Renal cortex interstitium (tissue), 11 donors: ENCODE results near the gene TMEM40. TPM values are rescaled to one million over a fixed set of nuclear protein-coding genes. Genes with fewer than 3 reads are reported as not detected.
"Not testable (repeated sequence)": the region's sequence is repeated elsewhere in the genome, so short reads cannot be mapped to it uniquely, and the experiment has no call there.

Experiments
- DNase-seq, 11 donors: peaks; one replicate each; pipeline ENCODE4 v3.0.0-alpha.2; 2013; ENCODE audit warnings: low read depth in 9 of 11, low spot score in 4 of 11; ENCODE audit errors: extremely low read depth in 1 of 11
- polyA plus RNA-seq, 3 donors: library from polyadenylated mRNA; unstranded; fragments of 120-200 nt; gene quantifications; one replicate each; pipeline ENCODE4 v1.2.1, GENCODE V29; 2013; ENCODE audit not compliant: insufficient read length in 3 of 3

TMEM40 gene
- polyA plus RNA-seq, 3 donors = 1.3 to 1.8 (median 1.8) TPM

GRCh38 chr3:12785096-12785495, 26.0 kb upstream of the TMEM40 start:
- DNase-seq = no peak

GRCh38 chr3:12782172-12782815, 23.2 kb upstream of the TMEM40 start:
- DNase-seq = no peak

- no peak for DNase-seq
Observed at GRCh38 chr3:12780751-12781150, 21.7 kb upstream of the TMEM40 start.

- DNase-seq = no peak
Observed at GRCh38 chr3:12777171-12777570, 18.1 kb upstream of the TMEM40 start.

GRCh38 chr3:12775970-12776369, 16.9 kb upstream of the TMEM40 start:
- not testable (repeated sequence) for DNase-seq

GRCh38 chr3:12775226-12775625, 16.2 kb upstream of the TMEM40 start:
- no peak for DNase-seq

GRCh38 chr3:12774619-12775018, 15.6 kb upstream of the TMEM40 start:
- DNase-seq = no peak

GRCh38 chr3:12773710-12774086, 14.6 kb upstream of the TMEM40 start:
- DNase-seq = no peak

- no peak for DNase-seq
Observed at GRCh38 chr3:12773030-12773709, 14.1 kb upstream of the TMEM40 start.

GRCh38 chr3:12772462-12772861, 13.4 kb upstream of the TMEM40 start:
- no peak for DNase-seq

- no peak for DNase-seq
Observed at GRCh38 chr3:12771236-12771635, 12.2 kb upstream of the TMEM40 start.

GRCh38 chr3:12769761-12770160, 10.7 kb upstream of the TMEM40 start:
- no peak for DNase-seq

- no peak for DNase-seq
Observed at GRCh38 chr3:12768579-12769527, 9.8 kb upstream of the TMEM40 start.

GRCh38 chr3:12766541-12766940, 7.5 kb upstream of the TMEM40 start:
- DNase-seq = no peak

- no peak for DNase-seq
Observed at GRCh38 chr3:12764171-12764776, 5.2 kb upstream of the TMEM40 start.

- no peak for DNase-seq
Observed at GRCh38 chr3:12759693-12760565, 870 bp upstream of the TMEM40 start.

GRCh38 chr3:12758025-12758781, 856 bp downstream of the TMEM40 start:
- DNase-seq = peak in 1 of 11 donors; percentile 27

GRCh38 chr3:12756635-12757034, 2.4 kb downstream of the TMEM40 start:
- DNase-seq = no peak
